PC-3 (cell line): Measurements from ENCODE around the gene KRTAP12-3. TPM values are rescaled to one million over a fixed set of nuclear protein-coding genes. Genes with fewer than 3 reads are reported as not detected.
"Not testable (repeated sequence)": the region's sequence is repeated elsewhere in the genome, so short reads cannot be mapped to it uniquely, and the experiment has no call there.

Experiments
- ATAC-seq: fragments of 200-7000 bp; cut with Tn5 transposase; 2 replicates; pipeline ENCODE4 v1.9.1; 2020; ENCODE audit warnings: mild to moderate bottlenecking, moderate library complexity
- BruUV-seq: library from RNA; stranded (reverse); fragments of 400-500 nt; replicated peaks from 2 replicates; lab custom pipeline; 2021; lab: Mats Ljungman, UMichigan
- CTCF ChIA-PET: fragments of 300-600 bp; sonication (Branson Sonifier 250); formaldehyde crosslinking; loops from one replicate; lab custom pipeline; 2022; ENCODE audit warnings: antibody characterized with exemption; lab: Charles Lee
- POLR2A ChIA-PET: fragments of 300-600 bp; sonication (Branson Sonifier 250); formaldehyde crosslinking; loops from one replicate; lab custom pipeline; 2022; ENCODE audit warnings: antibody characterized with exemption; ENCODE audit not compliant: unreplicated experiment; lab: Charles Lee
- DNase-seq: peaks from one replicate; pipeline ENCODE4 v3.0.0-alpha.2; 2015
- H2AFZ ChIP-seq: fragments of 300-600 bp; sonication (generic); 2 replicates; pipeline ENCODE4 v1.6.0; 2016; ENCODE audit warnings: antibody characterized with exemption, low read length
- H3F3A ChIP-seq: fragments of 300-600 bp; sonication (generic); one replicate; pipeline ENCODE4 v1.6.0; 2017; ENCODE audit warnings: antibody characterized with exemption, low read length, control low read depth, mild to moderate bottlenecking; ENCODE audit not compliant: unreplicated experiment
- H3K27ac ChIP-seq: fragments of 300-600 bp; sonication (generic); 2 replicates; pipeline ENCODE4 v1.5.1; 2016; ENCODE audit warnings: mild to moderate bottlenecking, low read length
- H3K27me3 ChIP-seq: fragments of 300-600 bp; sonication (generic); 2 replicates; pipeline ENCODE4 v1.6.1; 2016; ENCODE audit warnings: low read length, mixed read lengths
- H3K36me3 ChIP-seq: fragments of 300-600 bp; sonication (generic); 2 replicates; pipeline ENCODE4 v1.6.1; 2016; ENCODE audit warnings: low read depth, mixed run types, low read length, mixed read lengths
- H3K4me1 ChIP-seq: fragments of 300-600 bp; sonication (generic); 2 replicates; pipeline ENCODE4 v1.5.1; 2016; ENCODE audit warnings: low read length; ENCODE audit not compliant: insufficient read depth
- H3K4me2 ChIP-seq: fragments of 300-600 bp; sonication (generic); 2 replicates; pipeline ENCODE4 v1.6.0; 2016; ENCODE audit warnings: low read length
- H3K4me3 ChIP-seq: fragments of 300-600 bp; sonication (generic); 2 replicates; pipeline ENCODE4 v1.5.1; 2016; ENCODE audit warnings: mild to moderate bottlenecking, low read length, mixed read lengths
- H3K79me2 ChIP-seq: fragments of 300-600 bp; sonication (generic); 2 replicates; pipeline ENCODE4 v1.6.1; 2017; ENCODE audit warnings: low read length, mixed read lengths
- H3K9ac ChIP-seq: fragments of 300-600 bp; sonication (generic); 2 replicates; pipeline ENCODE4 v1.6.0; 2016; ENCODE audit warnings: mild to moderate bottlenecking, low read length
- H3K9me2 ChIP-seq: fragments of 300-600 bp; sonication (generic); replicated peaks from 2 replicates; pipeline ENCODE4 v1.6.1; 2016; ENCODE audit warnings: mixed run types, low read length, mixed read lengths
- H3K9me3 ChIP-seq: fragments of 300-600 bp; sonication (generic); 2 replicates; pipeline ENCODE4 v1.6.1; 2016; ENCODE audit warnings: low read length, mixed read lengths
- H4K20me1 ChIP-seq: fragments of 300-600 bp; sonication (generic); 2 replicates; pipeline ENCODE4 v1.6.1; 2016; ENCODE audit warnings: low read length, mixed read lengths
- EZH2 ChIP-seq: fragments of 300-600 bp; sonication (generic); IDR thresholded peaks from one replicate; pipeline ENCODE4 v1.6.1; 2017; ENCODE audit warnings: antibody characterized with exemption, mild to moderate bottlenecking, low read length; ENCODE audit not compliant: unreplicated experiment
- EZH2phosphoT487 ChIP-seq: fragments of 300-600 bp; sonication (generic); IDR thresholded peaks from 2 replicates; pipeline ENCODE4 v1.6.1; 2018; ENCODE audit warnings: mild to moderate bottlenecking, antibody characterized with exemption, low read length, borderline replicate concordance
- intact Hi-C: fragments of 100-400 bp; cut with micrococcal nuclease; formaldehyde crosslinking; loops from 2 replicates; pipeline ENCODE4 v1.9.0; 2023
- total RNA-seq: library from RNA; depleted of rRNA; stranded (reverse); fragments of >200 nt; gene quantifications from 2 replicates; pipeline ENCODE4 v1.2.3, GENCODE V29; 2014
- TF ChIP-seq, protein P1 (sequence below): fragments of 300-600 bp; sonication (generic); conservative IDR thresholded peaks from 2 replicates; pipeline ENCODE4 v1.5.1; 2017; ENCODE audit warnings: antibody characterized with exemption, low read depth, mild to moderate bottlenecking, low read length

KRTAP12-3 gene
- total RNA-seq, 1 experiment from 2014 or later: not detected

DNA sequence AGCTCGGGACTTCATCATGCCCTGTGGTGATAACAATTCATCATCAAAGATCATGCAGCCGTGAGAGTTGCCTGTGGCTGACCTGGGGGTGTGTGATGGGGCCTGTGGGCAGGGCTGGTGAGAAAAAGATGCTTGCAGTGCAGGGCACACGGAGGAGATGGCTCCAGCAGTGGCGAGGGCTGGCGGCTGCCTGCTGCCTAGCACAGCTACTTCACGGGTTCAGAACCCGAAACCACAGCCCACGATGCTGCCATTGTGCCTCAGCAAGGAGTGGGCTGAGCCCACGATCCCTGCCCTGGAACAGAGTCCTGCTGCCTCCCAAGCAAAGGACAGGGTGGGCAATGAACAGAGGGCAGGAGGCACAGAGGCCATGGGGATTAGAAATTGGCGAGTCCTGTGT, 31.5 kb upstream of the KRTAP12-3 start:
- no peaks in the 10 kb centered on the region for H4K20me1 ChIP-seq
- intact Hi-C loops: no loop called here
- DNase-seq: no peak

DNA sequence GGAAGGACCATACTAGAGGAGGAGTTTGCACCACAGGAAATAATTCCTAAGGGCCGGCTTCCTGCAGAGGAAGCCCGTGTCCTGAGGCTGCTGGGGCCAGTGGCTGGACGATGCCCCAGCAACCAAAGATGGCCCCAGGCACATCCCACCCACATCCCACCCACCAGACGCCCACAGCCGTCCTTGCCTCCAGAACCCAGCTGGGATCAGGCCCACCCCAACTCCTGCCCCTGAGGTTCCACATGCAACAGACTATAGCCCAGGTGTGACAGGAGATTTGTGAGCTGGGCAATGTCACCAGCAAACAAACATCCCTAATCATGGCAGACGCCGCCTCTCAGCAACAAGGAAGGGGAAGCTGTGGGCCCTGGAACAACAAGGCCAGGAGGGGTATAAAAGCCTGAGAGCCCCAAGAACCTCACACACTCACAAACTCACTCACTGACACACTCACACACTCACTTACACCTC, 31.0 kb upstream of the KRTAP12-3 start, which contains the start of gene KRTAP10-9:
KRTAP10-9 (plus strand) TSS at position 421 of the 471 bp plus-strand sequence. CDS start 79 bp downstream, outside the sequence.
- CTCF ChIA-PET: no interaction called here

More for the DNA sequence above, 31.5 kb upstream of the KRTAP12-3 start:
- H3F3A ChIP-seq: no peaks in the 10 kb centered on the region
- TF ChIP-seq EZH2 (no peak), EZH2phosphoT487 (no peak)
- TF ChIP-seq, protein P1, sequence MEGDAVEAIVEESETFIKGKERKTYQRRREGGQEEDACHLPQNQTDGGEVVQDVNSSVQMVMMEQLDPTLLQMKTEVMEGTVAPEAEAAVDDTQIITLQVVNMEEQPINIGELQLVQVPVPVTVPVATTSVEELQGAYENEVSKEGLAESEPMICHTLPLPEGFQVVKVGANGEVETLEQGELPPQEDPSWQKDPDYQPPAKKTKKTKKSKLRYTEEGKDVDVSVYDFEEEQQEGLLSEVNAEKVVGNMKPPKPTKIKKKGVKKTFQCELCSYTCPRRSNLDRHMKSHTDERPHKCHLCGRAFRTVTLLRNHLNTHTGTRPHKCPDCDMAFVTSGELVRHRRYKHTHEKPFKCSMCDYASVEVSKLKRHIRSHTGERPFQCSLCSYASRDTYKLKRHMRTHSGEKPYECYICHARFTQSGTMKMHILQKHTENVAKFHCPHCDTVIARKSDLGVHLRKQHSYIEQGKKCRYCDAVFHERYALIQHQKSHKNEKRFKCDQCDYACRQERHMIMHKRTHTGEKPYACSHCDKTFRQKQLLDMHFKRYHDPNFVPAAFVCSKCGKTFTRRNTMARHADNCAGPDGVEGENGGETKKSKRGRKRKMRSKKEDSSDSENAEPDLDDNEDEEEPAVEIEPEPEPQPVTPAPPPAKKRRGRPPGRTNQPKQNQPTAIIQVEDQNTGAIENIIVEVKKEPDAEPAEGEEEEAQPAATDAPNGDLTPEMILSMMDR: no peak
- H3K9me3 ChIP-seq: peaks cover 10% of the 10 kb centered on the region
- ChIA-PET CTCF (no interaction called here), POLR2A (no interaction called here)
- H3K4me2 ChIP-seq: no peak overlapping the region
- BruUV-seq: no TSS peak
- ATAC-seq: no peak
- no peaks in the 10 kb centered on the region for H3K79me2 ChIP-seq
- H3K27me3 ChIP-seq: no peaks in the 10 kb centered on the region
- H3K4me1 ChIP-seq: no peaks in the 10 kb centered on the region
- no peak overlapping the region for H3K9ac ChIP-seq
- no peak overlapping the region for H3K4me3 ChIP-seq
- H3K9me2 ChIP-seq: no peaks in the 10 kb centered on the region
- H3K27ac ChIP-seq: no peak overlapping the region
- no peaks in the 10 kb centered on the region for H3K36me3 ChIP-seq
- no peak overlapping the region for H2AFZ ChIP-seq

DNA sequence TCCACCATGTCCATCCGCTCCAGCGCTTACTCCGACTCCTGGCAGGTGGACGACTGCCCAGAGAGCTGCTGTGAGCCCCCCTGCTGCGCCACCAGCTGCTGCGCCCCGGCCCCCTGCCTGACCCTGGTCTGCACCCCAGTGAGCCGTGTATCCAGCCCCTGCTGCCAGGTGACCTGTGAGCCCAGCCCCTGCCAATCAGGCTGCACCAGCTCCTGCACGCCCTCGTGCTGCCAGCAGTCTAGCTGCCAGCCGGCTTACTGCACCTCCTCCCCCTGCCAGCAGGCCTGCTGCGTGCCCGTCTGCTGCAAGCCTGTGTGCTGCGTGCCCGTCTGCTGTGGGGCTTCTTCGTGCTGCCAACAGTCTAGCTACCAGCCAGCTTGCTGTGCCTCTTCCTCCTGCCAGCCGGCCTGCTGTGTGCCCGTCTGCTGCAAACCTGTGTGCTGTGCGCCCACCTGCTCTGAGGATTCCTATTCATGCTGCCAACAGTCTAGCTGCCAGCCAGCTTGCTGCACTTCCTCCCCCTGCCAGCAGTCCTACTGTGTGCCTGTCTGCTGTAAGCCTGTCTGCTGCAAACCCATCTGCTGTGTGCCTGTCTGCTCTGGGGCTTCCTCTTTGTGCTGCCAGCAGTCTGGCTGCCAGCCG, 30.4 kb upstream of the KRTAP12-3 start:
- H3K27me3 ChIP-seq, H3F3A ChIP-seq, H3K4me3 ChIP-seq, DNase-seq, H3K36me3 ChIP-seq, BruUV-seq, H3K9me2 ChIP-seq, H3K9ac ChIP-seq, H2AFZ ChIP-seq, ATAC-seq, H4K20me1 ChIP-seq, H3K4me2 ChIP-seq, CTCF ChIA-PET, intact Hi-C loops, POLR2A ChIA-PET, H3K79me2 ChIP-seq, H3K4me1 ChIP-seq, H3K27ac ChIP-seq: not testable (repeated sequence)
- H3K9me3 ChIP-seq: peaks cover 10% of the 10 kb centered on the region

More for the DNA sequence above, 31.0 kb upstream of the KRTAP12-3 start, which contains the start of gene KRTAP10-9:
- Histone ChIP-seq H3K9me2 (no peaks in the 10 kb centered on the region), H3K4me3 (no peak within 1 kb of the TSS), H3K9ac (no peak within 1 kb of the TSS), H3K27ac (no peak within 1 kb of the TSS), H2AFZ (no peak within 1 kb of the TSS), H3F3A (no peaks in the 10 kb centered on the region), H3K36me3 (no peaks in the 10 kb centered on the region), H4K20me1 (no peaks in the 10 kb centered on the region), H3K79me2 (no peaks in the 10 kb centered on the region), H3K27me3 (no peaks in the 10 kb centered on the region), H3K4me2 (no peak within 1 kb of the TSS), H3K9me3 (peaks cover 10% of the 10 kb centered on the region), H3K4me1 (no peaks in the 10 kb centered on the region)
- DNase-seq (no peak), ATAC-seq (no peak)
- intact Hi-C loops: no loop called here
- BruUV-seq: no TSS peak
- TF ChIP-seq EZH2: no peak
- no peak for TF ChIP-seq EZH2phosphoT487
- TF ChIP-seq, protein P1: no peak
- POLR2A ChIA-PET: no interaction called here

DNA sequence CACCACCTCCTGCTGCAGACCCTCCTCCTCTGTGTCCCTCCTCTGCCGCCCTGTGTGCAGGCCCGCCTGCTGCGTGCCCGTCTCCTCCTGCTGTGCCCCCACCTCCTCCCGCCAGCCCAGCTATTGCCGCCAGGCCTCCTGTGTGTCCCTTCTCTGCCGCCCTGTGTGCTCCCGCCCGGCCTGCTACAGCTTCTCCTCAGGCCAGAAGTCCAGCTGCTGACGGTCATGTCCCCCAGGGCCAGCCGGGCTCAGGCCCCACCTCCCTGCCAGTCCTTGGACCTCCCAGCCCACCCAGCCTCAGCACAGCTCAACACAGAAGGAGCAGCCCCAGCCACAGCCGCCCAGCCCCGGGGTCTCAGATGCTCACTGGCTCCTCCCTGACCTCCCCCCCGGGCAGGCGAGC, 29.9 kb upstream of the KRTAP12-3 start:
- H4K20me1 ChIP-seq, H3K27ac ChIP-seq, DNase-seq, POLR2A ChIA-PET, intact Hi-C loops, H3F3A ChIP-seq, H3K4me3 ChIP-seq, H3K36me3 ChIP-seq, H3K27me3 ChIP-seq, H3K79me2 ChIP-seq, H2AFZ ChIP-seq, H3K4me2 ChIP-seq, BruUV-seq, H3K4me1 ChIP-seq, H3K9me2 ChIP-seq, H3K9ac ChIP-seq, ATAC-seq, CTCF ChIA-PET: not testable (repeated sequence)
- H3K9me3 ChIP-seq: peaks cover 12% of the 10 kb centered on the region
